H1 (cell line): Measurements from ENCODE around the gene DHCR24. TPM values are rescaled to one million over a fixed set of nuclear protein-coding genes. Genes with fewer than 3 reads are reported as not detected.

Source experiments
- RNF2 ChIP-seq: fragments of 200-900, 300-1000 bp; sonication (generic); IDR thresholded peaks from 2 replicates; pipeline ENCODE4 v1.7.1; 2016; ENCODE audit warnings: borderline replicate concordance, low read depth, mild to moderate bottlenecking, antibody characterized with exemption, low read length; ENCODE audit not compliant: poor library complexity, severe bottlenecking; ENCODE audit errors: missing control alignments
- polyA plus RNA-seq, 7 experiments: library from polyadenylated mRNA; depleted of rRNA in 3 of 7; stranded (reverse) in 5 of 7; unstranded in 2 of 7; fragments of >200 nt in 5 of 7; fragments of 200-250 nt in 2 of 7; gene quantifications; 1 replicate in 5 of 7; 2 replicates in 1 of 7; 4 replicates in 1 of 7; pipeline versions ENCODE4 v1.2.1 to v1.2.3, GENCODE V29; 2011 to 2013; ENCODE audit warnings: missing spikeins in 2 of 7, mixed read lengths in 2 of 7
- total RNA-seq: library from RNA; stranded (reverse); fragmentation: NEBNext Ultra II Directional; extraction: Animal tissue kit (Norgen Biotek cat#: 25700); gene quantifications from 2 replicates; pipeline ENCODE4 v1.2.1, GENCODE V29; 2021

DHCR24 gene
- total and polyA plus RNA-seq, 2 of the 8 experiments (the other 6 are each of a cell fraction or from before 2014, with no cell fraction given): 370 to 419 TPM

- TF ChIP-seq RNF2: no peak
These were observed 35.2 kb upstream of the DHCR24 start (continued) for GRCh38 chr1:54922040-54922761.
